Measurements from ENCODE around the gene PSORS1C2.

GRCh38 chr6:31096215-31096614 lies 42.7 kb downstream of the PSORS1C2 start:
- TF ChIP-seq CTCF (IDR thresholded peaks at IDR 0.05) (no peak), POLR2A (IDR thresholded peaks at IDR 0.05) (no peak)

All from vagina (tissue), 2 donors.